B cell (primary cell): ENCODE data around the gene KANTR.

ENCODE experiments used
- CTCF ChIP-seq: fragments of 200-600 bp; IDR thresholded peaks from one replicate; pipeline ENCODE4 v1.8.0; 2022; ENCODE audit warnings: antibody characterized with exemption, mild to moderate bottlenecking
- EZH2 ChIP-seq: IDR thresholded peaks from 2 replicates; pipeline ENCODE4 v1.6.1; 2012; ENCODE audit warnings: borderline replicate concordance, low read depth, mild to moderate bottlenecking, moderate library complexity, low read length; ENCODE audit not compliant: insufficient read depth, poor library complexity, severe bottlenecking

- TF ChIP-seq EZH2, result no peak
- TF ChIP-seq CTCF, result no peak
Measured at GRCh38 chrX:53078943-53079342, 15.0 kb upstream of the KANTR start.
